Stimulated activated naive B cell treated with anti-CD40 and anti-IgM and Interleukin-4, amounts not matched to agents 10 μg/mL and 1 μg/mL and 100 μg/mL, for 72 hours (primary cell): Measurements from ENCODE around the gene MBD3L4.

Source experiments
- ATAC-seq, 2 donors: fragments of 150-1000 bp; cut with Tn5 transposase; replicated peaks; 2 replicates each; pipeline ENCODE4 v1.10.0; 2021; ENCODE audit warnings: moderate library complexity in 1 of 2
- DNase-seq: peaks from one replicate; pipeline ENCODE4 v3.0.0; 2021
- H3K27ac Mint-ChIP-seq: one replicate; pipeline ENCODE4 v1.8.0; 2022; ENCODE audit warnings: mild to moderate bottlenecking, mixed read lengths
- H3K27me3 Mint-ChIP-seq, 2 donors: one replicate each; pipeline ENCODE4 v1.8.0; 2022; ENCODE audit warnings: mixed read lengths in 2 of 2
- H3K36me3 Mint-ChIP-seq, 2 donors: one replicate each; pipeline ENCODE4 v1.8.0; 2022; ENCODE audit warnings: mixed read lengths in 2 of 2, mild to moderate bottlenecking in 1 of 2
- H3K4me1 Mint-ChIP-seq, 2 donors: one replicate each; pipeline ENCODE4 v1.8.0; 2022; ENCODE audit warnings: mixed read lengths in 2 of 2, mild to moderate bottlenecking in 1 of 2
- H3K4me3 Mint-ChIP-seq, 2 donors: one replicate each; pipeline ENCODE4 v1.8.0; 2022; ENCODE audit warnings: mild to moderate bottlenecking in 2 of 2, mixed read lengths in 2 of 2, moderate library complexity in 1 of 2
- H3K9me3 Mint-ChIP-seq, 2 donors: one replicate each; pipeline ENCODE4 v1.8.0; 2022; ENCODE audit warnings: mixed read lengths in 2 of 2, mild to moderate bottlenecking in 1 of 2

The MBD3L4 gene

GRCh38 chr19:7010722-7011593 lies 29.0 kb downstream of the MBD3L4 start:
- DNase-seq: no peak
- Mint-ChIP-seq H3K4me3 (no peak overlapping the region), H3K36me3 (no peaks in the 10 kb centered on the region), H3K4me1 (peaks cover 2 to 24% of the 10 kb centered on the region in 2 donors), H3K27me3 (peaks cover 10 to 14% of the 10 kb centered on the region in 2 donors), H3K9me3 (peaks cover 5 to 6% of the 10 kb centered on the region in 2 donors), H3K27ac (no peak overlapping the region)
- no peak for ATAC-seq

DNA sequence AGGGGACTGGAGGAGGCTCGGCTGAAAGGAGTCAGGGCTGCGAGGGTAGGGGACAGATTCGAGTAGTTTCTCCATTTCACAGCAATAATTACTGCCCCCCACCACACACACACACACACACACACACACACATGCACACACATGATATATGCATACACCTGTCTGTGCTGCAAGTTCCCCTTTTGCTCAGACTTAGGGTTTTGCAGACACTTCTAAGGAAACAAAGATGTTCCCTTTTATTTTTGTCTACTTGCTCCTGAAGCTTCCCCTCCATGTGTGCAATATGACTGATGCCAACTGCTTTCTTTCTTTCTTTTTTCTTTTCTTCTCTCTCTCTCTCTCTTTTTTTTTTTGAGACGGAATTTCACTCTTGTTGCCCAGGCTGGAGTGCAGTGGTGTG lies 32.1 kb downstream of the MBD3L4 start:
- peaks cover 5 to 6% of the 10 kb centered on the region in 2 donors for H3K9me3 Mint-ChIP-seq
- H3K4me1 Mint-ChIP-seq: peaks cover 2 to 19% of the 10 kb centered on the region in 2 donors
- H3K27me3 Mint-ChIP-seq: peaks cover 15% of the 10 kb centered on the region in 2 donors
- H3K4me3 Mint-ChIP-seq: no peak overlapping the region
- no peaks in the 10 kb centered on the region for H3K36me3 Mint-ChIP-seq
- ATAC-seq: peak; percentile 47 to 58
- no peak for DNase-seq
- no peak overlapping the region for H3K27ac Mint-ChIP-seq

- ATAC-seq (no peak), DNase-seq (no peak)
- Mint-ChIP-seq H3K36me3 (no peaks in the 10 kb centered on the region), H3K27ac (no peak overlapping the region), H3K4me1 (peaks cover 2 to 19% of the 10 kb centered on the region in 2 donors), H3K4me3 (no peak overlapping the region), H3K9me3 (peaks cover 5 to 6% of the 10 kb centered on the region in 2 donors), H3K27me3 (peaks cover 12 to 28% of the 10 kb centered on the region in 2 donors)
Observed at GRCh38 chr19:7006135-7006704, 33.8 kb downstream of the MBD3L4 start.

- no peaks in the 10 kb centered on the region for H3K36me3 Mint-ChIP-seq
- ATAC-seq (peak in 1 of 2 donors; percentile 50), DNase-seq (no peak)
- peaks cover 22 to 29% of the 10 kb centered on the region in 2 donors for H3K27me3 Mint-ChIP-seq
- peaks cover 6 to 18% of the 10 kb centered on the region in 2 donors for H3K4me1 Mint-ChIP-seq
- no peak overlapping the region for H3K4me3 Mint-ChIP-seq
- H3K9me3 Mint-ChIP-seq: peaks cover 5 to 6% of the 10 kb centered on the region in 2 donors
- no peak overlapping the region for H3K27ac Mint-ChIP-seq
Observed at GRCh38 chr19:7004313-7004931, 35.6 kb downstream of the MBD3L4 start.

DNA sequence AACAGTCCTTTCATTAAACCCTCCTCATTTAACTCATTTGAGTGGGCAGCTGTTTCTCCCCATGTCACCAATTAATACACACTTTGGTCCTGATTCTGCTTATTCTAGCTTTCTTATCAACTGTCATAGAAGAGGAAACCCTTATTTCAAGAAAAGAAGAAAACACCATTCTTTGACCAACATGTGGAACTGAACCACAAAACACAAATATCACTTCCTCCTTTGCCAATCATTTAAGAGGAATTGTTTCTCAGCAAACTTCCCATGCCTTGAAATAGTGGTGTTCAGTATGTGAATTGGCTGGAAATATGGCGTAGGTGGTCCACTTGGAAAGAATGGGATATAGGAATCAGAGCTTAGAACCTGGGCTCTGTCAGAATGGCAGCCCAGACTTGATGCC lies 39.2 kb downstream of the MBD3L4 start:
- H3K36me3 Mint-ChIP-seq: no peaks in the 10 kb centered on the region
- peaks cover 10 to 14% of the 10 kb centered on the region in 2 donors for H3K4me1 Mint-ChIP-seq
- H3K27ac Mint-ChIP-seq: no peak overlapping the region
- no peak overlapping the region for H3K4me3 Mint-ChIP-seq
- DNase-seq (no peak), ATAC-seq (no peak)
- no peaks in the 10 kb centered on the region for H3K9me3 Mint-ChIP-seq
- peaks cover 19 to 21% of the 10 kb centered on the region in 2 donors for H3K27me3 Mint-ChIP-seq

DNA sequence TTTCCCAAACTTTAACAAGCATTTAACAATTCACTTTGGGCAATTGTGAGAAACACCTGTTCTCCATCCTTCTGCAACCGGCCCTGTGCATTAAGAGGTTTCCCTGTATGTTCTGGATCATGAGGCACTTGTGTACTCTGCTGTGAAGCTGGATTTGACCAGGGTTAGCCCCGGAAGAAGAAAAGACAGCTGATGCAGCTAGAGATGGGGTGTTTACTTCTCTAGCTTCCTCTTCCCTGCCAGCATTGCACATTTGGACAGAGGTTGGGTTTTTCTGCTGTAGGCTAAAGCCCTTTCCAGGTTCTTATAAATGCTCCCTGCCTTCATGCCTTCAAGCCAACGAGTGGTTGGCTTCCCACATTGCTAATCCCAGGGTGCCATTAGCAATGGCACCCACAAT lies 39.6 kb downstream of the MBD3L4 start:
- DNase-seq (no peak), ATAC-seq (no peak)
- no peak overlapping the region for H3K4me3 Mint-ChIP-seq
- H3K4me1 Mint-ChIP-seq: peaks cover 10 to 14% of the 10 kb centered on the region in 2 donors
- H3K9me3 Mint-ChIP-seq: peaks cover 2% of the 10 kb centered on the region in 2 donors
- H3K36me3 Mint-ChIP-seq: no peaks in the 10 kb centered on the region
- no peak overlapping the region for H3K27ac Mint-ChIP-seq
- peaks cover 19 to 21% of the 10 kb centered on the region in 2 donors for H3K27me3 Mint-ChIP-seq

GRCh38 chr19:6999933-7000332 lies 40.0 kb downstream of the MBD3L4 start:
- Mint-ChIP-seq H3K36me3 (peaks cover 0 to 3% of the 10 kb centered on the region in 2 donors), H3K27me3 (peaks cover 19 to 21% of the 10 kb centered on the region in 2 donors), H3K27ac (no peak overlapping the region), H3K9me3 (peaks cover 6% of the 10 kb centered on the region in 2 donors), H3K4me3 (no peak overlapping the region), H3K4me1 (peaks cover 10 to 14% of the 10 kb centered on the region in 2 donors)
- ATAC-seq (no peak), DNase-seq (no peak)

GRCh38 chr19:6997679-6998445 lies 42.1 kb downstream of the MBD3L4 start:
- peaks cover 7 to 9% of the 10 kb centered on the region in 2 donors for H3K9me3 Mint-ChIP-seq
- no peak overlapping the region for H3K4me3 Mint-ChIP-seq

GRCh38 chr19:6996810-6997209 lies 43.2 kb downstream of the MBD3L4 start:
- DNase-seq (no peak), ATAC-seq (no peak)
- peaks cover 0 to 5% of the 10 kb centered on the region in 2 donors for H3K36me3 Mint-ChIP-seq
- no peak overlapping the region for H3K4me3 Mint-ChIP-seq
- peaks cover 8 to 17% of the 10 kb centered on the region in 2 donors for H3K27me3 Mint-ChIP-seq
- no peak overlapping the region for H3K27ac Mint-ChIP-seq
- H3K9me3 Mint-ChIP-seq: peaks cover 7 to 9% of the 10 kb centered on the region in 2 donors
- peaks cover 10 to 14% of the 10 kb centered on the region in 2 donors for H3K4me1 Mint-ChIP-seq

More at GRCh38 chr19:6997679-6998445, 42.1 kb downstream of the MBD3L4 start:
- ATAC-seq: peak; percentile 74 to 80
- Mint-ChIP-seq H3K27ac (no peak overlapping the region), H3K27me3 (peaks cover 17 to 18% of the 10 kb centered on the region in 2 donors), H3K36me3 (peaks cover 0 to 5% of the 10 kb centered on the region in 2 donors), H3K4me1 (peaks cover 10 to 14% of the 10 kb centered on the region in 2 donors)
- no peak for DNase-seq

DNA sequence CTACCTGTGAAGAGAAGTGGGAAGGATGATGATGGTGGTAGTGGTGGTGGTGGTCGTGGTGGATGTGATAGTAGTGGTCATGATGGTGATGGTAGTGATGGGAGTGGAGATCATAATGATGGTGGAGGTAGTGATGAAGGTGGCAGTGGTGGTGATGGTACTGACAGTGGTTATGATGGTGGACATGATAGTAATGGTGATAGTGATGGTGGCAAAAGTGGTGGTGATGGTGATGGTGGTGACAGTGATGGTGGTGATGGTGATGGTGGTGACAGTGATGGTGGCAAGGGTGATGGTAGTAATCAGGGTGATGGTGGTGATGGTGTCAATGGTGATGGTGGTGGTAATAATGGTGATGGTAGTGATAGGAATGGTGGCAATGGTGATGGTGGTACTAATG lies 44.9 kb downstream of the MBD3L4 start:
- no peak for ATAC-seq
- Mint-ChIP-seq H3K4me3 (no peak overlapping the region), H3K27me3 (peaks cover 0 to 10% of the 10 kb centered on the region in 2 donors), H3K4me1 (peaks cover 6 to 9% of the 10 kb centered on the region in 2 donors), H3K9me3 (peaks cover 7 to 9% of the 10 kb centered on the region in 2 donors), H3K36me3 (peaks cover 0 to 5% of the 10 kb centered on the region in 2 donors), H3K27ac (no peak overlapping the region)
- no peak for DNase-seq

DNA sequence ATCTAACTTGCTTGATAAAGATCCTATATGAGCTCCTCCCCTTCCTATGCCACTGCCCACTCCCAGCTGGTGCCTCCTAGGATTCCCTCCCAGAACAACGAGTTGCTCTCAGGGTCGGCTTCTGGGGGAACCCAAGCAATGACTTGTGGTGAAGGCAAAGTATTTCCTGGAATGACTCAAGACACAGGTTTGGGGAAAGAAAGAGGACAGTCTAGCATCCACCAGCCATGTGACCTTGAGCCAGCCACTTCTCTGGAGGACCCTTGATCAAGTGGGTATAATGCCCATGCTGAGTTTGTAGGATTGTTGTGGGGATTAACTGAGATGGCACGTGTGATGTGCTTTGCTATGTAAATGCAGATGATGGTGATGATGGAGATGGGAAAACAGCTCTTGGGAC lies 51.7 kb downstream of the MBD3L4 start:
- H3K4me1 Mint-ChIP-seq: peaks cover 9 to 10% of the 10 kb centered on the region in 2 donors
- H3K27ac Mint-ChIP-seq: peak overlapping the region; percentile 62
- H3K4me3 Mint-ChIP-seq: no peak overlapping the region
- peaks cover 3 to 10% of the 10 kb centered on the region in 2 donors for H3K36me3 Mint-ChIP-seq
- peak; percentile 16 to 59 for ATAC-seq
- peaks cover 18 to 21% of the 10 kb centered on the region in 2 donors for H3K27me3 Mint-ChIP-seq
- H3K9me3 Mint-ChIP-seq: peaks cover 13 to 23% of the 10 kb centered on the region in 2 donors
- no peak for DNase-seq

DNA sequence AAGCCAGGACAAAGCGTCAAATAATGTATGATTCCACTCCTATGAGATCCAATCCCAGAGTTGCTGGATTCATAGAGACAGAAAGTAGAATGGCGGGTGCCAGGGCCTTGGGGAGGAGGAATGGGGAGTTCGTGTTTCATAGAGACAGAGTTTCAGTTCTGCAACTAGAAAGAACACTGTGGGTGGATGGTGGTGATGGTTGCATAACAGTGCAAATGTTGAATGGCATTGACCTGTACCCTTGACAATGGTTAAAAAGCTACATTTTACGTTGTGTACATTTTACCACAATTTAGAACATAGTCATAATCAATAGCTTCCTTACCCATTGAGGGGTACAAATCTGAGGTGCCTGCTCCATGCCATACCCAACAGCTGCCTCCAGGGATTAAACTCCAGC lies 52.1 kb downstream of the MBD3L4 start:
- DNase-seq (no peak), ATAC-seq (peak; percentile 77 to 93)
- Mint-ChIP-seq H3K4me3 (no peak overlapping the region), H3K4me1 (peaks cover 9 to 10% of the 10 kb centered on the region in 2 donors), H3K27ac (no peak overlapping the region), H3K36me3 (peaks cover 3 to 10% of the 10 kb centered on the region in 2 donors), H3K9me3 (peaks cover 17 to 25% of the 10 kb centered on the region in 2 donors), H3K27me3 (peaks cover 18 to 21% of the 10 kb centered on the region in 2 donors)
